WERI-Rb-1 (cell line): ENCODE measurements around the gene FNDC8.
"Not testable (repeated sequence)": the region's sequence is repeated elsewhere in the genome, so short reads cannot be mapped to it uniquely, and the experiment has no call there.

Experiments used
- DNase-seq: peaks from one replicate; pipeline ENCODE4 v3.0.0-alpha.2; 2020
- H3K27ac ChIP-seq: fragments of 250-450 bp; sonication (Bioruptor Pico); 2 replicates; pipeline ENCODE4 v1.5.1; 2020; ENCODE audit warnings: mild to moderate bottlenecking, moderate library complexity
- H3K27me3 ChIP-seq: fragments of 250-450 bp; sonication (Bioruptor Pico); 2 replicates; pipeline ENCODE4 v1.5.1; 2021; ENCODE audit warnings: mild to moderate bottlenecking, low read depth, moderate library complexity; ENCODE audit not compliant: insufficient read depth, severe bottlenecking
- H3K36me3 ChIP-seq: fragments of 250-450 bp; sonication (Bioruptor Pico); 2 replicates; pipeline ENCODE4 v1.5.1; 2020; ENCODE audit warnings: mild to moderate bottlenecking, moderate library complexity
- H3K4me3 ChIP-seq: 2 replicates; pipeline ENCODE4 v1.5.1; 2011; ENCODE audit warnings: low read depth, mild to moderate bottlenecking, control low read depth, low read length
- H3K9me3 ChIP-seq: fragments of 250-450 bp; sonication (Bioruptor Pico); 2 replicates; pipeline ENCODE4 v1.5.1; 2021; ENCODE audit warnings: mild to moderate bottlenecking, moderate library complexity; ENCODE audit not compliant: severe bottlenecking
- CTCF ChIP-seq: IDR thresholded peaks from 2 replicates; pipeline ENCODE4 v1.5.1; 2011; ENCODE audit warnings: low read depth, mild to moderate bottlenecking, control low read depth, inconsistent platforms, low read length

FNDC8 gene

GRCh38 chr17:35171834-35172233 is 50.4 kb downstream of the FNDC8 start:
- TF ChIP-seq CTCF = no peak
- no peak for DNase-seq
- Histone ChIP-seq H3K4me3 (no peak overlapping the region), H3K27ac (no peak overlapping the region), H3K36me3 (no peaks in the 10 kb centered on the region), H3K9me3 (no peaks in the 10 kb centered on the region), H3K27me3 (peaks cover 55% of the 10 kb centered on the region)

- H3K4me3 ChIP-seq, DNase-seq, H3K9me3 ChIP-seq, H3K27ac ChIP-seq, H3K36me3 ChIP-seq: not testable (repeated sequence)
- H3K27me3 ChIP-seq = peaks cover 56% of the 10 kb centered on the region
These were observed 50.9 kb downstream of the FNDC8 start for GRCh38 chr17:35172321-35172720.

- peaks cover 5% of the 10 kb centered on the region for H3K9me3 ChIP-seq
- peaks cover 62% of the 10 kb centered on the region for H3K27me3 ChIP-seq
- no peak overlapping the region for H3K4me3 ChIP-seq
- TF ChIP-seq CTCF = no peak
- no peak for DNase-seq
- no peaks in the 10 kb centered on the region for H3K36me3 ChIP-seq
- no peak overlapping the region for H3K27ac ChIP-seq
These were observed 53.5 kb downstream of the FNDC8 start for GRCh38 chr17:35174835-35175334.

GRCh38 chr17:35175638-35176415 is 54.4 kb downstream of the FNDC8 start:
- no peak for DNase-seq
- Histone ChIP-seq H3K36me3 (no peaks in the 10 kb centered on the region), H3K27me3 (peaks cover 66% of the 10 kb centered on the region), H3K4me3 (no peak overlapping the region), H3K9me3 (peaks cover 5% of the 10 kb centered on the region), H3K27ac (no peak overlapping the region)
- no peak for TF ChIP-seq CTCF

- H3K27ac ChIP-seq = no peak overlapping the region
These were observed 55.5 kb downstream of the FNDC8 start for GRCh38 chr17:35176897-35177296.

GRCh38 chr17:35179379-35179778 is 58.0 kb downstream of the FNDC8 start:
- H3K4me3 ChIP-seq, H3K9me3 ChIP-seq, DNase-seq, H3K27ac ChIP-seq, H3K36me3 ChIP-seq: not testable (repeated sequence)
- peaks cover 73% of the 10 kb centered on the region for H3K27me3 ChIP-seq

More at GRCh38 chr17:35176897-35177296, 55.5 kb downstream of the FNDC8 start:
- H3K4me3 ChIP-seq = no peak overlapping the region
- peaks cover 64% of the 10 kb centered on the region for H3K27me3 ChIP-seq
- DNase-seq = no peak
- H3K9me3 ChIP-seq = peaks cover 5% of the 10 kb centered on the region
- H3K36me3 ChIP-seq = no peaks in the 10 kb centered on the region
- no peak for TF ChIP-seq CTCF
